ENCODE results near the gene COL20A1.

The COL20A1 gene

GRCh38 chr20:63277466-63278272 lies 15.3 kb upstream of the COL20A1 start:
- Histone ChIP-seq H3K36me3 (ENCODE audit: control insufficient read depth, insufficient read depth, low read length) (peaks cover 14% of the 10 kb centered on the region), H3K4me3 (ENCODE audit: insufficient read depth, low read depth, low read length) (no peak overlapping the region), H3K27ac (ENCODE audit: insufficient read depth, low read depth, low read length, poor library complexity, severe bottlenecking) (no peak overlapping the region), H3K27me3 (ENCODE audit: control insufficient read depth, insufficient read depth, low read length, poor library complexity, severe bottlenecking) (no peaks in the 10 kb centered on the region), H3K4me1 (ENCODE audit: control insufficient read depth, insufficient read depth, low read length) (peaks cover 4% of the 10 kb centered on the region), H3K9me3 (ENCODE audit: control insufficient read depth, low read length) (no peaks in the 10 kb centered on the region)
- WGBS, 2 experiments: 95 to 96% methylated on average over 30 of the region's 30 CpGs

GRCh38 chr20:63278661-63279060 lies 14.3 kb upstream of the COL20A1 start:
- WGBS, 2 experiments: 92 to 93% methylated on average over 17 of the region's 17 CpGs
- Histone ChIP-seq H3K9me3 (ENCODE audit: control insufficient read depth, low read length) (no peaks in the 10 kb centered on the region), H3K27me3 (ENCODE audit: control insufficient read depth, insufficient read depth, low read length, poor library complexity, severe bottlenecking) (no peaks in the 10 kb centered on the region), H3K27ac (ENCODE audit: insufficient read depth, low read depth, low read length, poor library complexity, severe bottlenecking) (no peak overlapping the region), H3K4me3 (ENCODE audit: insufficient read depth, low read depth, low read length) (no peak overlapping the region), H3K36me3 (ENCODE audit: control insufficient read depth, insufficient read depth, low read length) (peaks cover 21% of the 10 kb centered on the region), H3K4me1 (ENCODE audit: control insufficient read depth, insufficient read depth, low read length) (peaks cover 4% of the 10 kb centered on the region)

- Histone ChIP-seq H3K4me1 (ENCODE audit: control insufficient read depth, insufficient read depth, low read length) (no peaks in the 10 kb centered on the region), H3K27ac (ENCODE audit: insufficient read depth, low read depth, low read length, poor library complexity, severe bottlenecking) (no peak overlapping the region), H3K9me3 (ENCODE audit: control insufficient read depth, low read length) (no peaks in the 10 kb centered on the region), H3K36me3 (ENCODE audit: control insufficient read depth, insufficient read depth, low read length) (peaks cover 22% of the 10 kb centered on the region), H3K27me3 (ENCODE audit: control insufficient read depth, insufficient read depth, low read length, poor library complexity, severe bottlenecking) (no peaks in the 10 kb centered on the region), H3K4me3 (ENCODE audit: insufficient read depth, low read depth, low read length) (no peak overlapping the region)
- WGBS, 2 experiments: 91 to 92% methylated on average over 15 of the region's 15 CpGs
Observed at GRCh38 chr20:63279931-63280330, 13.1 kb upstream of the COL20A1 start.

GRCh38 chr20:63280371-63280770 lies 12.6 kb upstream of the COL20A1 start:
- H3K27me3 ChIP-seq (ENCODE audit: control insufficient read depth, insufficient read depth, low read length, poor library complexity, severe bottlenecking): no peaks in the 10 kb centered on the region
- 87% methylated on average over 6 of the region's 6 CpGs for WGBS, 2 experiments
- H3K9me3 ChIP-seq (ENCODE audit: control insufficient read depth, low read length): no peaks in the 10 kb centered on the region
- H3K4me1 ChIP-seq (ENCODE audit: control insufficient read depth, insufficient read depth, low read length): no peaks in the 10 kb centered on the region
- no peak overlapping the region for H3K27ac ChIP-seq (ENCODE audit: insufficient read depth, low read depth, low read length, poor library complexity, severe bottlenecking)
- H3K36me3 ChIP-seq (ENCODE audit: control insufficient read depth, insufficient read depth, low read length): peaks cover 22% of the 10 kb centered on the region
- H3K4me3 ChIP-seq (ENCODE audit: insufficient read depth, low read depth, low read length): no peak overlapping the region

GRCh38 chr20:63280929-63281545 lies 11.9 kb upstream of the COL20A1 start:
- no peaks in the 10 kb centered on the region for H3K4me1 ChIP-seq (ENCODE audit: control insufficient read depth, insufficient read depth, low read length)
- H3K9me3 ChIP-seq (ENCODE audit: control insufficient read depth, low read length): no peaks in the 10 kb centered on the region
- H3K27me3 ChIP-seq (ENCODE audit: control insufficient read depth, insufficient read depth, low read length, poor library complexity, severe bottlenecking): no peaks in the 10 kb centered on the region
- H3K27ac ChIP-seq (ENCODE audit: insufficient read depth, low read depth, low read length, poor library complexity, severe bottlenecking): no peak overlapping the region
- WGBS, 2 experiments: 82 to 83% methylated on average over 19 of the region's 19 CpGs
- no peak overlapping the region for H3K4me3 ChIP-seq (ENCODE audit: insufficient read depth, low read depth, low read length)
- peaks cover 22% of the 10 kb centered on the region for H3K36me3 ChIP-seq (ENCODE audit: control insufficient read depth, insufficient read depth, low read length)

GRCh38 chr20:63281742-63282665 lies 11.0 kb upstream of the COL20A1 start:
- Histone ChIP-seq H3K9me3 (ENCODE audit: control insufficient read depth, low read length) (no peaks in the 10 kb centered on the region), H3K36me3 (ENCODE audit: control insufficient read depth, insufficient read depth, low read length) (peaks cover 22% of the 10 kb centered on the region), H3K27ac (ENCODE audit: insufficient read depth, low read depth, low read length, poor library complexity, severe bottlenecking) (no peak overlapping the region), H3K4me1 (ENCODE audit: control insufficient read depth, insufficient read depth, low read length) (no peaks in the 10 kb centered on the region), H3K27me3 (ENCODE audit: control insufficient read depth, insufficient read depth, low read length, poor library complexity, severe bottlenecking) (no peaks in the 10 kb centered on the region), H3K4me3 (ENCODE audit: insufficient read depth, low read depth, low read length) (no peak overlapping the region)
- WGBS, 2 experiments: 94 to 95% methylated on average over 38 of the region's 38 CpGs

- peaks cover 14% of the 10 kb centered on the region for H3K36me3 ChIP-seq (ENCODE audit: control insufficient read depth, insufficient read depth, low read length)
- 96 to 97% methylated on average over 17 of the region's 17 CpGs for WGBS, 2 experiments
- H3K27ac ChIP-seq (ENCODE audit: insufficient read depth, low read depth, low read length, poor library complexity, severe bottlenecking): no peak overlapping the region
Observed at GRCh38 chr20:63282946-63283345, 10.0 kb upstream of the COL20A1 start.

GRCh38 chr20:63283397-63284082 lies 9.4 kb upstream of the COL20A1 start:
- H3K4me1 ChIP-seq (ENCODE audit: control insufficient read depth, insufficient read depth, low read length): no peaks in the 10 kb centered on the region
- no peaks in the 10 kb centered on the region for H3K27me3 ChIP-seq (ENCODE audit: control insufficient read depth, insufficient read depth, low read length, poor library complexity, severe bottlenecking)
- no peaks in the 10 kb centered on the region for H3K9me3 ChIP-seq (ENCODE audit: control insufficient read depth, low read length)
- H3K27ac ChIP-seq (ENCODE audit: insufficient read depth, low read depth, low read length, poor library complexity, severe bottlenecking): no peak overlapping the region
- WGBS, 2 experiments: 91 to 93% methylated on average over 33 of the region's 33 CpGs
- H3K4me3 ChIP-seq (ENCODE audit: insufficient read depth, low read depth, low read length): no peak overlapping the region
- peaks cover 15% of the 10 kb centered on the region for H3K36me3 ChIP-seq (ENCODE audit: control insufficient read depth, insufficient read depth, low read length)

More at GRCh38 chr20:63282946-63283345, 10.0 kb upstream of the COL20A1 start:
- H3K27me3 ChIP-seq (ENCODE audit: control insufficient read depth, insufficient read depth, low read length, poor library complexity, severe bottlenecking): no peaks in the 10 kb centered on the region
- no peak overlapping the region for H3K4me3 ChIP-seq (ENCODE audit: insufficient read depth, low read depth, low read length)
- H3K4me1 ChIP-seq (ENCODE audit: control insufficient read depth, insufficient read depth, low read length): no peaks in the 10 kb centered on the region
- H3K9me3 ChIP-seq (ENCODE audit: control insufficient read depth, low read length): no peaks in the 10 kb centered on the region

- H3K4me1 ChIP-seq (ENCODE audit: control insufficient read depth, insufficient read depth, low read length): no peaks in the 10 kb centered on the region
- peaks cover 15% of the 10 kb centered on the region for H3K36me3 ChIP-seq (ENCODE audit: control insufficient read depth, insufficient read depth, low read length)
- H3K4me3 ChIP-seq (ENCODE audit: insufficient read depth, low read depth, low read length): no peak overlapping the region
- H3K27me3 ChIP-seq (ENCODE audit: control insufficient read depth, insufficient read depth, low read length, poor library complexity, severe bottlenecking): no peaks in the 10 kb centered on the region
- WGBS, 2 experiments: 87 to 89% methylated on average over 14 of the region's 14 CpGs
- H3K9me3 ChIP-seq (ENCODE audit: control insufficient read depth, low read length): no peaks in the 10 kb centered on the region
- no peak overlapping the region for H3K27ac ChIP-seq (ENCODE audit: insufficient read depth, low read depth, low read length, poor library complexity, severe bottlenecking)
Observed at GRCh38 chr20:63284083-63284440, 8.9 kb upstream of the COL20A1 start.
